Measurements from ENCODE around the gene CSRP2.

CSRP2 gene

DNA sequence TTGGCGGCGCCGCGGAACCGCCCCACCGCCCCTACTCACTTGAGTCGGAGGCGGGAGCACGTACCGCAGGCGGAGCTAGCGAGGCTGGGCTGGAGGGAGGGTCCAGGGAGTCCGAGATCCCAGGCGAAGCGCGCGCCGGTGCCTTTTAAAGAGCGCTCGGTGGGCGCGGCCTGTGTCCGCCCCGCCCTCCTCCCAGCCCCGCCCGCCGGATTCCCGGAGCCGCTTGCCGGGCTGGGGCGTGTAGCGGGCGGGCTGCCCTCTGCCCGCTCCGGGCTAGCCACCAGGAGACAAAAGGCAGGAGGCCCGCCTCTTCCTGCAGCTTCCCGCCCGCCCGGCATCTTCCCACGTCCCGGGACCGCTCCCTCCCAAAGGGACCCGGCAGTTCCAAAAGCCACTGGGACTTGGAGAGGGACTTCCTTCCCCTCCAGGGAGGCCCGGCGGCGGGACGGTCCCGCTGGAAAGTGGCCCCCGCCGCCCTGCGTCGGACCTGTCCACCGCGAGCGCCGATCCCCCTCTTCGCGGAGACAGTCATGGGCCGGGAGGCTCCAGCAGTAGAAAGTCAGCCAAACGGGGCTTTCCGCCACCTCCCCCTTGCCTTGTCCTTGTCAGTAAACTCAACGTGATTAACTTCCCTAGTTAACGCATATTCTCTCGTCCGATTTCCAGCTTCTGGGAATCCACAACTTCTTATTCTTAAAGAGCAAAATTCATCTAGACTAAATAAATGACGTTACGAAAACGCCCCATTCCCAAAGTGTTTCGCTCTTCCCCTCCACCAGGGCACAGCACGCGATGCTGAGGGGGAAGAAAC is at the start of gene CSRP2:
Gene CSRP2, minus strand, starts transcription at position 121 of the 811 bp plus-strand sequence. CDS start 12,759 bp downstream, outside the sequence.
- DNase-seq (ENCODE audit: low read depth in 1 of 2, low spot score in 1 of 2), result peak in 1 of 2 donors; percentile 56

DNA sequence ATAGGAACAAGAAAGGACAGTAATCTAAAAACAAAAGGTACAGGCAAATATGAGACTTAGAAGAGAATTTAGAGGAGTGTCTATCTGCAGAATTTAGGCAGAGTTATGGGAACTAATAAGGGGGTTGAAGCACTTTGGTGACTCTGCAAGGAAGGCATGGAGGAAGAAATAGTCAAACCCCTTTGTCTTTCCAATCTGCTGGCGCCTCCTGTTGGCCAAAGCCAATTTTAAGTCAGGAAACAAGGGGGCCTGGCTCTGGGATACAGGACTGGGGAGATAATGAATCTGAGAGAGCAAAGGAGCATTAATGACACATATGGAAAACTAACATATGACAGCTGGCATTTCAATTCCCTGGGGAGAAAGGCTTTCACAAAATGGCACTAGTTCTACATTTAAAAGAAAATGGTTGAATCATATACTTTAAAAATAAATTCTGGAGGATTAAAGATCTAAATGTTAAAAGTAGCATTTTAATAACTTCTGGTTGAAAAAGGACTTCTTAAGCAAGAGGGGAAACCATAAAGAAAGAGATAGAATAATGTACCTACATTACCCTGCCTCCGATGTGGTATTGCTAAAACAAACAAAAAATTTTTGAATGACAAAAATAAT is 48.5 kb upstream of the CSRP2 start:
- DNase-seq (ENCODE audit: low read depth in 1 of 2, low spot score in 1 of 2), result peak in 1 of 2 donors; percentile 9

DNA sequence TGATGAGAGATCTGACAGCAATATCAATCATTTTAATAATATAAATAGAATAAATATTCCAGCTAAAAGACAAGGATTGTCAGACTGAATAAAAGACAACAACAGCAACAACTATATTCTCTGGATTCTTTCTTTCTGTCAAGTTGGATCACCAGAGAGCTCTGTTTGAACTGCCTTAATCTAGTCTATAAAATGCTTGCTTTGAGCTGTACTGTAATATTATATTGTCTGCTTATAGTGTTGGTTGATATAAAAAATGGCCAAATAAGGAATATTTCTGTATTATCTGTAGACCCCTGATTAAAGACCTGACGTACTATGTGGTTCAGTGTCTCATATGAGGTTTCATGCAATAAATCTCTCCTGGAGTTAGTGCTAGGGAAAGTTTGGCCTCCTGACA is 46.3 kb upstream of the CSRP2 start:
- DNase-seq (ENCODE audit: low read depth in 1 of 2, low spot score in 1 of 2), result no peak

DNA sequence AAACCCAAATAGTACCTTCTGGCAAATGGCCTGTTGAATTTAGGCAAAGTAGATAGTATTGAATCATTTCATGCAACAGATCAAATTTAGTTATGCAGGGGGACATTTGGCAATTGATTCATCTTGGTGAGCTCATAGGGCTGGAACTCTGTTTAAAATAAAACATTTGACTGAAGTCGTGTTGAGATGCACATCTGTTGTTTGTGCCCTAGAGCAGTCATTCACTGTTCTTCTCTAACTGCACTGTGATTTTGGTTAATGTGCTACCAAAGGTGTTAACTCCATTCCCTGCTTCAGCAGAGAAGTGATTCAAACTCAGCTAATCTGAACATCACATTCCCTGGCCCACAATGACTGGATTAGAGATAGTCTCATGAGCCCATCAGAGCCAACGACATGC is 44.0 kb upstream of the CSRP2 start:
- DNase-seq (ENCODE audit: low read depth in 1 of 2, low spot score in 1 of 2), result no peak

DNA sequence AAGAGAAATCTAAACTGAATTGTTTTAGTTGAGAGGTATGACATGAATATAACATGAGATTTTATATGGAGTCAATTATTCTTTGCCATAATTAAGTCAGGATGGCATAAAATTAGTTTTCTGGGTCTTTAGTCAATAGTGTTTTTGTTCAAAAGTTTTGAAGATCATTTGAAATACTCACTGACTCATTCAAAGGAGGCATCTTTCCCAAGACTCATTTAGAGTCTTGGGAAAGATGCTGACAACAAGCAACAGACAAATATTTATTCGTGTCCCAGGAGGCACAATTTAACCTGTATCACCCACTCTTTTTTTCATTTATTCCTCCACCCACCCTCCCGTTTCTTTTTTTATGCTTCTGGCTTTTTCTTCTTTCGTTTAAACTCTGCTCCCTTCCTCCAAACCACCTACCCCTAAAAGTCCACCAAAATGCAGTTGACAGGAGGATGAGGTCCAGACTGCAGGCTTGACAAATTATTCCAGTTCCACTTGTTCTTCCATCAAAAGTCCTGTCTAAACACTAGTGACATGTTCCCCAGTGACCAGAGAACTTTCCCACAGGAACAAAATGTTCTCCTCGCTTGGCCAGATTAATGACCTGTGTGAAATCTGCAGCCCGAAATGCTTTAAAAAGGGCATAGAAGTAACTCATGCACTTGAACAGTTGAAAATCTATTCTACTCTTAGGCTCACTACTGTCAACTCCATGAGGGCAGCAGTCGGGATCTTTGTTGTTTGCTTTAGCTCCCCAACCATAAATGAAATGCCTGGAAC is 43.3 kb upstream of the CSRP2 start:
- no peak for DNase-seq (ENCODE audit: low read depth in 1 of 2, low spot score in 1 of 2)

DNA sequence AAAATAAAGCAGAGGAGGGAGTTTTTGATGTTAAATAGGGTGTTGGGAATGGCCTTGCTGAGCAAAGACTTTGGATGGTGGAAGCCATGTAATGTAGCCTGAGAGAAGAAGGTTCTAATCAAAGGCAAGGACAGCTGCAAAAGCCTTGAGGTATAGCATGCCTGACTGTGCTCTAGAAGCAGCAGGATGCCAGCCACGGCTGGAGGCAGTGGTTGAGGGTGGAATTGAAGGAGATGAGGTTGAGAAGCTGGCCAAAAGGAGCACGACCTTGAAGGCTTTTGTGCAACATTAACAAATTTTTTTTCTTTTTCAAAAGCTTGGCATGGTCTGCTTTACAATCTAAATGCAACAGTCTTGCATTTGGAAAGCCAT is 42.3 kb upstream of the CSRP2 start:
- DNase-seq (ENCODE audit: low read depth in 1 of 2, low spot score in 1 of 2), result no peak

DNA sequence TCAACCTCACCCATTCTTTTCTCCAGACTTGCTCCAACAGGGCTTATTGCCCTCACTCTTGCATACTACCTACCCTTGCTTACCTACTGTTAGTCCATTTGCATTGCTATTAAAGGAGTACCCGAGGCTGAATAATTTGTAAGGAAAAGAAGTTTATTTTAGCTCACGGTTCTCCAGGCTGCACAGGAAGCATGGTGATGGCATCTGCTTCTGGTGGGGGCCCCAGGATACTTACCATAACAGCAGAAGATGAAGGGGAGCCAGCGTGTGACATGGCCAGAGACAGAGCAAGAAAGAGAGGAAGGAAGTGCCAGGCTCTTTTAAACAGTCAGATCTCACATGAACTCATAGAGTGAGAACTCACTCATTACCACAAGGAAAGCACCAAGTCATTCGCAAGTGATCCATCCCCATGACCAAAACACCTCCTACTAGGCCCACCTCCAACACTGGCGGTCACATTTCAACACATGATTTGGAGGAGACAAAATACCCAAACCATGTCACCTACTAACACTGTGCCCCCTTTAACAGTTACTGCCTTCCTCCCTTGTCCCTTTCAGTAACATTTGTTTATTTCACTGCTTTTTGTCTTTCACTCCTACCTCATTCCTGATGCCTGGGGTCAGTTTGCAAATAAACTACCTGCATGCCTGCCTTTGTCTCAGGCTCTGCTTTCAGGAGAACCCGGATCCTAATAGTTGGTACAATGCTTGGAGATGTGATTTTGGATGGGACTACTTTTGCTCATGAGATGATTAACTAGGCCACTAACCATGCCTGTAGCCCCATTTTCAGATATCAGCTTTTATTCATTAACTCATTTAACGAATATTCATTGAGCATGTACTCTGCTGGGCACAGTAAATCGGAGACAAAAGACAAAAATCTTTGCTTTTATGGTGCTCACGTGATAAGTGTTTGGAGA is 41.6 kb upstream of the CSRP2 start:
- DNase-seq (ENCODE audit: low read depth in 1 of 2, low spot score in 1 of 2), result no peak

DNA sequence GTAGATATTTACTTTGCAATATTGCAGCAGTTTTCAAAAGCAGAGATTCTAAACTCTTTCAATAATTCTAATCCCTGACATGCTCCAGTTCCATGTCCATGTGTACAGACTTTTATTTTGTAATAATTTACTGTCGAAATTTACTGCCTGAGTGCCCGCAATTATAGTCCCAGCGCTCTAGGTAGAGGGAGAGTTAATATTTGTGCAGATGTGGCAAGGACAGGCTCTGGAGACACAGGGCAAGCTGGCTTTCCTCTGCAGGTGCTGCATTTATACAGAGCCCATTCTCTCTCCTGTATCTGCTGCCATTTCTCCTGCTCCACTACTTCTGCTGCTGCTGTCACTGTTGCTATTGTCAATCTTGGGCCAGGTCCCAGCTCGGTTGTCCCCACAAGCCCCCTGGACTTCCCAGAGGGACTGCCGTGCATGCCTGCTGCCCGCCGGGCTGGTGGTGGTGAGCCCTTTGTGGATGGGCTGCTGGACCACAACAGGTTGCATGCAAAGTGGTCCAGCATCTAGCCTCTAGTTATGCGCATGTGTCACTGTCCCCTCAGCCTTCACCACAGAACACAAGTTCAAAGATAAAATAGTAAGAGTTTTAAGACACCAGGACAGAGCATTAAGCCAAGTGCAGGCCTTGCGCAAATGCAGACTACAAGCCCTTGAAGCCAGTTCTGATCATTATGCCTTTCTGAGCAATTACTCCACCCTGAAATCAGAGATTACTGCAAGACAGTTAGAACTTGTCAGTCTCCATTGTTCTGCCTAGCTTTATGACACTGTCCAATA is 40.8 kb upstream of the CSRP2 start:
- DNase-seq (ENCODE audit: low read depth in 1 of 2, low spot score in 1 of 2), result no peak

DNA sequence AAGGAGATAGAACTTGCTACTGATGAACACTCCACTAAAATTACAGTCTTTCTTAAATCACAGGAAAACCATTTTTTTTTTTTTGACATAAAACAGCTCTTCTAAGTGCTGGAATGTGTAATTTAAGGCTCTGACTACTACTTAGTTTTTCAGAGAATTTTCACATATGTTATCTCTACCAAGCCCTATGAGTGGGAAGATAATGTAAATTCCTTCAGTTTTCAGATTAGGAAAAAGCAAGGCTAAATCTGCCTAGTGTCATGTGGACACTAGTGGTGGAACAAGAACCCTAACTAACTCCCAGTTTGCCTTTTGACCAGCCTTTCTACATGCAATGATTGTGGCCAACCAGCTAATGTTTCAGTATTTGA is 37.3 kb upstream of the CSRP2 start:
- no peak for DNase-seq (ENCODE audit: low read depth in 1 of 2, low spot score in 1 of 2)

DNA sequence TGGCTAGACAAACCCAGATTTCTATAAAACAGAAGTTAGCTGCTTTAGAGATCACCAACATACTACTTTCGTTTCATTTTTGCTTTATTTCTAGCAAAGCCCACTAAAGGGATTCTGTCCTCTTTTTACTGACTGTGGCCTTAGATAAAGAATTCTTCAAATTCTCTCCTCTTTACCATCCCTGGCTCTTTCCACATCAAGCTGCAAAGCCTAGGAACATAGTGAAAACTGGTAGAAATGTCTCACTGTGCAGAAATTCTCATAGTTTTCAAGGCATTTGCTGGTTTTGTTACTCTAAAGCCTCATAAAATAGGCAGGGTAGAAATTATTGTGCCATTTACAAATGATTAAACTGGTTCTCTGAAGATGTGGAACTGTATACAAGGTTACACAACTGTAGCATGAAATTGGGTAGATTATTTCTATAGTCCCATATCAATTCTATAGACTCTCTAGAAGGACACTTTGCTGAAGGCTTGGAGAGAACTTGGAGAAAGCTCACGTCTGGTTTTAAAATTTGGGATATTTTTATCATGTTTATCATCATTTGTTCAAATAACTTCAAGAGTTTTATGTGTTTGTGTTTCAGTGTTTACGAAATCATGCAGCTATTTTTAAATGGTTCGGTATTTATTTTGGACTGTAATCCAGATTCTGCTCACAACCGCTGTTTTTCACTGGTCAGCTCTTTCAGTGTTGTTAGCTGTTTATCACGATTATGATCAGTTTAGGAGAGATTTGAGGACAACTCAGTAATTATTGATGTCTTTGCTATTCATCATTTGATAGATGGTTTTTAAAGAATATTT is 36.7 kb upstream of the CSRP2 start:
- no peak for DNase-seq (ENCODE audit: low read depth in 1 of 2, low spot score in 1 of 2)

DNA sequence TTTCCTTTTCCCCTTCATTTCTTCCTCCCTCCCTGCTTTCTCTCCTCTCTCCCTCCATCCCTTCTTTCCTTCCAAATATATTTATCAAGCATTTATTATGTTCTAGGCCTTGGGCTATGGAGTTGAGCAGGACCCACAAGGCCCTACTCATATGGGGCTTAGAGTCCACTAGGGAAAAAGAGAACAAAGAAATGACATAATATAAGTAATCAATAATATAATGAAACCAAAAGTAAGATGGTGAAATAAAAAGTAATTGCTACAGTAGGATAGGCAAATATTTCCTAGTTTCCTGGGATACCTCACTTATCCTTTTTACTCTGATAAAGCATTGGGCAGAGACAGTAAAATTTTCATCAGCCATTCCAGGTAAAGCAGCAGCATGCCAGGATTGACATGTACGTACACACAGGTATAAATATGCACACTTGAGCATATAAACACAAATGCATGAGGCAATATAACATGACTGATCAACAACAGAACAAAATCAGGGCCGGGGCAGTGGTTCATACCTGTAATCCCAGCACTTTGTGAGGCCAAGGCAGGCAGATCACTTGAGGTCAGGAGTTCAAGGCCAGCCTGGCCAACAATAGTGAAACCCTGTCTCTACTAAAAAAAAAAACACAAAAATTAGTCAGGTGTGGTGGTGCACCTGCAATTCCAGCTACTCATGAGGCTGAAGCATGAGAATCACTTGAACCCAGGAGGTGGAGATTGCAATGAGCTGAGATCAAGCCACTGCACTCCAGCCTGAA is 35.5 kb upstream of the CSRP2 start:
- DNase-seq (ENCODE audit: low read depth in 1 of 2, low spot score in 1 of 2), result no peak

DNA sequence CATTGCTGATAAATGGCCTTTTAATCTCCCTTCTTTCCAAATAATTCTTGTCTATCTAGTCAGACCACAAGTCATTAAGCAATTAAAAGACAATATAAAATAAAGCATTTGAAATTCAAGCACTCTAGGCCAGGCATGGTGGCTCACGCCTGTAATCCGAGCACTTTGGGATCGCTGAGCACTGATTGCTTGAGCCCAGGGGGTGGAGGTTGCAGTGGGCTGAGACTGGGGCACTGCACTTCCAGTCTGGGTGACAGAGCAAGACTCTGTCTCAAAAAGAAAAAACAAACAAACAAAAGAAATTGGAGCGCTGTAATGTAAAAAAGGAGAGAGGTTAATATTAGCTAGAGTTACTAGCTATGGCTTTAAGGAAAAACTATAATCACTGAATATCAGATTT is 30.5 kb upstream of the CSRP2 start:
- DNase-seq (ENCODE audit: low read depth in 1 of 2, low spot score in 1 of 2), result no peak

DNA sequence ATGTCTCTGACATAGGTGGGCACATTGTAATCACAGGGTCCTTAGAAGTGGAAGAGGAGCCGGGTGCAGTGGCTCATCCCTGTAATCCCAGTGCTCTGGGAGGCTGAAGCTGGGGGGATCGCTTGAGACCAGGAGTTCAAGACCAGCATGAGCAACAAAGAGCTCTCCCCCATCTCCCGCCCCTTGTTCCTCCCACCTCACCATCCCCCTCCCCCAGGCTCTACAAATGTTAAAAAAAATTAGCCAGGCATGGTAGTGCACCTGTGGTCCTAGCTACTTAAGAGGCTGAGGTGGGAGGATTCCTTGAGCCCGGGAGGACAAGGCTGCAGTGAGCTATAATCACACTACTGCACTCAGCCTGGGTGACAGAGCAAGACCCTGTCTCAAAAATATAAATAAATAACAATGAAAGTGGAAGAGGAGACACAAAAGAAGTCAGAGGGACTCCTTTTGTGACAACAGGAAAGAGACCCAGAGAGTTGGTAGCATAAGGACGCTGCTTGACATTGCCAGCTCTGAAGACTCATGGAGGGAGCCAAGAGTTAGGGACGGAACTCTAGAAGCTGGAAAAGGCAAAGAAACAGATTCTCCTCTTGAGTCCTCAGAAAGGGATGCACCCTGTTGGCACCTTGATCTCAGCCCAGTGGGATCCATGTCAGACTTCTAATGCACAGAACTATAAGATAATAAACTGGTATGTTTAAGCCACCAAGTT is 29.6 kb upstream of the CSRP2 start:
- no peak for DNase-seq (ENCODE audit: low read depth in 1 of 2, low spot score in 1 of 2)

DNA sequence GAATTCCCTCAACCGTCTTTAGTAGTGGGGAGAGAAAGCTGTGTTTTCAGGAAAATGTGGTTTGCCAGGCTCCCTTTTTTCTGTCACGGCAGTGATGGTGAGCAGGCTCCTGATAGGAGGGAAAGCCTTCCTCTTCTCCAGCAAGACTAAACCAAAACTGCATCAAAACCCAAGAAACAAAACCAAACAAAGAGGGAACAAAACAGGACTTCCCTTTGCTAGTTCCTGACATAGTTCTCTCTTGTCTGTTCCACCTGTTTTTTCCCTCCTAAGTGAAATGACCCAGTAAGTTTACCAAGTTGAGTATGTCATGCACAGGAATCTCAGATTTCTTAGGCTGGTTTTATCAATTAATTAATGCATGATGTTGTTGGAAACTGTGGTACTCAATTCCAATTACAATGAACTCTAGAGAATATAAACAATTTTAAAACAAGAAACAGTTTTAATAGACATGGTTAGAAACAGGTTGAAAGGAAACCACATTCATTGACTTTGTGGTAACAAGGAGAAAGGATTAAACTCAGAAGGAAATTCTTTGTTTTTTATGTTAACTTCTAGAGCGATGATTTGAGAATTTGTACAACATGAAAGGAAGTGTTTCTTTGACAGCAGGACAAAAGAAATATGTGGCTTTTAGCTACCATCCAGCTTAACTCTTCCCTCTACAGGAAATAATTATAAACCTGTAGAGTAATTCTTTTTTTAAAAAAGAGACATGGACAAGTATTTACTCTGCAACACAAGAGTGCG is 23.0 kb upstream of the CSRP2 start:
- no peak for DNase-seq (ENCODE audit: low read depth in 1 of 2, low spot score in 1 of 2)

DNA sequence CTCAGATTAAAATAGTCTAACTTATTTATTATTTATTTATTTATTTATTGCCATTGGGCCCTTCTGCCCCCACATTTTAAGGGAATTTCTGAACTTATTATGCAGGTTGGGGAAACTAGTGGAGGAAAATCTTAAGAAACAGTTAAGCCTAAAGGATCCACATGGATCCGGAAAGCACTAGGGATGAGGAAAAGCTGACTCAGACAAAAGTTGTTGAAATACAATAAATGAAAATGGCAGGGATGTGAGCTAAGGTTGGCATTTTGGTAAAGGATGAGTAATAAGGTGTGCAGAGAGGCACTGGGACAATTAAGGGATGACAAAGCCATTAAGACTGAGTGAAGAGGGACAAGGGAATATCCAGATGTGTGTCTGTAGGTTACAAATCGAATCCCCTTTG is 20.7 kb upstream of the CSRP2 start:
- DNase-seq (ENCODE audit: low read depth in 1 of 2, low spot score in 1 of 2), result no peak

DNA sequence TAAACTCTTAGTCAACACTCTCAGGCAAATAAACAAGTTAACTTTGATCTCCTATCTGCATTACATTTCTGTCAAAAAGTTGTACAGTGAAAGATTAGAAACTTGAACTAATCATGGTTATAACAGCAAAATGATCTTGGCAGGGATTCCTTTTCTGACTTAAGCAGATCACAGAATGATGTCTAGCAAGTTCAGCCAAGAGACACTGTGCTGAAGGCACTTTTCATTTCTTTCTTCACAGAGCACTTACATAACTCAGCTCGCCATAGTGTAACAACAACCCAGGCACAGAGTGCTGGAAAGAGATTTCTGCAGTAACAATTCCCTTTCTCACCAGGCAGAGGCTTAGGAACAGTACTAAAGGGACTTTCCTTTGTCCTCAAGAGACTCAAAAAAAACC is 19.6 kb upstream of the CSRP2 start:
- DNase-seq (ENCODE audit: low read depth in 1 of 2, low spot score in 1 of 2), result no peak

DNA sequence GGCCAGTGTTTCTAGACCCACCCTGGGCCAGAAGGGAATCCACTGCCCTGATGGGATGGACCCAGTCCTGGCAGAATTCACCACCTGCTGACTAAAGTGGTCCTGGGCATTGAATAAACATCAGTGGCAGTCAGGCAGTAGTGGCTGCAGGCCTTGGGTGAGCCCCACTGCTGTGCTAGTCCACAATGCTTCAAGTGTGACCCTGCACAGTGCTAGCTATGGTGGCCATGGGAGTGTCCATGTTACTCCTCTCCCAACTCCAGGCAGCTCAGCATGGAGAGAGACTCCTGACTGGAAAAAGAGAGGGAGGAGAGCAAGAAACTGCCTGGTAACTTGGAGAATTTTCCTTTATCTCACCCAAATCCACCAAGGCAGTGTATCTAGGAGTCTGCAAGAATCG is 17.5 kb upstream of the CSRP2 start:
- no peak for DNase-seq (ENCODE audit: low read depth in 1 of 2, low spot score in 1 of 2)

Measured in stimulated activated CD4-positive, alpha-beta T cell treated with anti-CD3 and anti-CD28 coated beads, Interleukin-15, amount 100 ng/mL, for 1 hour (primary cell).